Hepatocyte (in vitro differentiated cells): ENCODE data around the gene ITPR2. TPM values are rescaled to one million over a fixed set of nuclear protein-coding genes. Genes with fewer than 3 reads are reported as not detected.
A peak's percentile ranks its signal among the peaks of the same experiment; 100 is the strongest.

Experiments
- DNase-seq: peaks from one replicate; pipeline ENCODE4 v3.0.0-alpha.2; 2016; ENCODE audit warnings: low spot score
- H2AFZ ChIP-seq: fragments of 200-600 bp; sonication (generic); 2 replicates; pipeline ENCODE4 v1.6.0; 2016; ENCODE audit warnings: antibody characterized with exemption, mild to moderate bottlenecking
- H3K27ac ChIP-seq: fragments of 200-600 bp; sonication (generic); 2 replicates; pipeline ENCODE4 v1.5.1; 2016; ENCODE audit warnings: mild to moderate bottlenecking
- H3K27me3 ChIP-seq: fragments of 200-600 bp; sonication (generic); 2 replicates; pipeline ENCODE4 v1.6.1; 2016
- H3K36me3 ChIP-seq: fragments of 200-600 bp; sonication (generic); replicated peaks from 2 replicates; pipeline ENCODE4 v1.5.1; 2016; ENCODE audit warnings: low read depth; ENCODE audit not compliant: insufficient read depth
- H3K4me1 ChIP-seq: fragments of 200-600 bp; sonication (generic); 2 replicates; pipeline ENCODE4 v1.5.1; 2016; ENCODE audit warnings: mild to moderate bottlenecking, moderate library complexity; ENCODE audit not compliant: insufficient read depth
- H3K4me2 ChIP-seq: fragments of 200-600 bp; sonication (generic); 2 replicates; pipeline ENCODE4 v1.6.0; 2016
- H3K4me3 ChIP-seq: fragments of 200-600 bp; sonication (generic); 2 replicates; pipeline ENCODE4 v1.5.1; 2016; ENCODE audit warnings: mild to moderate bottlenecking
- H3K79me2 ChIP-seq: fragments of 200-600 bp; sonication (generic); 2 replicates; pipeline ENCODE4 v1.6.0; 2017; ENCODE audit warnings: mild to moderate bottlenecking
- H3K9me2 ChIP-seq: fragments of 200-600 bp; sonication (generic); replicated peaks from 2 replicates; pipeline ENCODE4 v1.6.0; 2017; ENCODE audit warnings: mild to moderate bottlenecking; ENCODE audit not compliant: insufficient read depth
- H3K9me3 ChIP-seq: fragments of 200-600 bp; sonication (generic); 2 replicates; pipeline ENCODE4 v1.5.1; 2016; ENCODE audit warnings: low read depth, mild to moderate bottlenecking
- H4K20me1 ChIP-seq: fragments of 200-600 bp; sonication (generic); 2 replicates; pipeline ENCODE4 v1.6.0; 2016; ENCODE audit warnings: mild to moderate bottlenecking; ENCODE audit not compliant: insufficient read depth, poor library complexity, severe bottlenecking
- EZH2 ChIP-seq: fragments of 200-600 bp; sonication (generic); IDR thresholded peaks from 2 replicates; pipeline ENCODE4 v1.6.1; 2016; ENCODE audit warnings: antibody characterized with exemption, mild to moderate bottlenecking, borderline replicate concordance
- EZH2phosphoT487 ChIP-seq: fragments of 200-600 bp; sonication (generic); IDR thresholded peaks from one replicate; pipeline ENCODE4 v1.6.1; 2018; ENCODE audit warnings: antibody characterized with exemption, mild to moderate bottlenecking, low read depth, moderate library complexity; ENCODE audit not compliant: unreplicated experiment, severe bottlenecking
- WGBS: methylation state at CpG from one replicate; pipeline ENCODE4 v1.1.6; 2016; ENCODE audit warnings: low lambda C conversion rate; ENCODE audit errors: missing lambda C conversion rate; 5-methylcytosine and 5-hydroxymethylcytosine counted together
- polyA plus RNA-seq: library from polyadenylated mRNA; unstranded; fragments of >200 nt; fragmentation: Nextera tagmentation; extraction: Ambion mirVana; gene quantifications from 2 replicates; pipeline ENCODE4 v1.2.1, GENCODE V29; 2016
- total RNA-seq: library from RNA; depleted of rRNA; stranded (reverse); fragments of >200 nt; gene quantifications from 2 replicates; pipeline ENCODE4 v1.2.3, GENCODE V29; 2014
- TF ChIP-seq, protein P1 (sequence below): fragments of 200-600 bp; sonication (generic); IDR thresholded peaks from 2 replicates; pipeline ENCODE4 v1.5.1; 2016; ENCODE audit warnings: antibody characterized with exemption, mild to moderate bottlenecking; ENCODE audit not compliant: poor library complexity

The ITPR2 gene
- total and polyA plus RNA-seq, 2 experiments from 2014 or later = 22.0 to 51.4 TPM

DNA sequence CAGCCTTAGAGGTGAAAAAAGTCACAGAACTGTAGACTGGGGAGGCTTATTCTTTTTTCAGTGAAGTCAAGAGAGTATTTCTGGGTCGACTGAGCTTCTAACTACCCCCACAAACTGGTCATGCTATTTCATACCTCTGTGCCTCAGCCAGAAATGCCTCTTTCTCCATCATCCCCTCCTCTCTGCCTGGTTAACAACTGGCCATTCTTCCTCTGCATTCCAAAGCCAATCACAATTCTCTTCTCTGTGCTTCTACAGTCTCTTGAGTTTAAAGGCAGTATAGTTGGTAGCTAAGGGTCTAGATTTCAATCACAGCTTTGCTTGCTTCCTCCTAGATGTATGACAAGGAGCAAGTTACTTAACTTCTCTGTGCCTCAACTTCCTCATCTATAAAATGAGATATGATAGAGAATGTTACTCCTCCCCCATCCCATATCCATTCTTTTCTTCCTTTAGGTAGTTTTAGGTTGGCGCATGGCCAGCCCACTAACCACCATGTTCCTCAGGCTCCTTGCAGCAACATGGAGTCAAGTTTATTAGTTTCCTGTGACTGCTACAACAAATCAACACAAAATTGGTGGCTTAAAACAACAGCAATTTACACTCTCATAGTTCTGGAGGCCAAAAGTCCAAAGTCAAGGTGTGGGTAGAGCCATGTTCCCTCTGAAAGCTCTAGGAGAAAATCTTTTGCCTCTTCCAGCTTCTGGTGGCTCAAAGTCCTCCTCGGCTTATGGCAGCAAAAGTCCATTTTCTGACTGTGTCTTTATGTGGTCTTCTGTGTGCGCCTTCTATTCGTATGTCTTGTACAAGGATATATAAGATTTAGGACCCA lies 62.5 kb downstream of the ITPR2 start:
- TF ChIP-seq EZH2 (no peak), EZH2phosphoT487 (no peak)
- TF ChIP-seq, protein P1, sequence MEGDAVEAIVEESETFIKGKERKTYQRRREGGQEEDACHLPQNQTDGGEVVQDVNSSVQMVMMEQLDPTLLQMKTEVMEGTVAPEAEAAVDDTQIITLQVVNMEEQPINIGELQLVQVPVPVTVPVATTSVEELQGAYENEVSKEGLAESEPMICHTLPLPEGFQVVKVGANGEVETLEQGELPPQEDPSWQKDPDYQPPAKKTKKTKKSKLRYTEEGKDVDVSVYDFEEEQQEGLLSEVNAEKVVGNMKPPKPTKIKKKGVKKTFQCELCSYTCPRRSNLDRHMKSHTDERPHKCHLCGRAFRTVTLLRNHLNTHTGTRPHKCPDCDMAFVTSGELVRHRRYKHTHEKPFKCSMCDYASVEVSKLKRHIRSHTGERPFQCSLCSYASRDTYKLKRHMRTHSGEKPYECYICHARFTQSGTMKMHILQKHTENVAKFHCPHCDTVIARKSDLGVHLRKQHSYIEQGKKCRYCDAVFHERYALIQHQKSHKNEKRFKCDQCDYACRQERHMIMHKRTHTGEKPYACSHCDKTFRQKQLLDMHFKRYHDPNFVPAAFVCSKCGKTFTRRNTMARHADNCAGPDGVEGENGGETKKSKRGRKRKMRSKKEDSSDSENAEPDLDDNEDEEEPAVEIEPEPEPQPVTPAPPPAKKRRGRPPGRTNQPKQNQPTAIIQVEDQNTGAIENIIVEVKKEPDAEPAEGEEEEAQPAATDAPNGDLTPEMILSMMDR = no peak
- no peaks in the 10 kb centered on the region for H3K27me3 ChIP-seq
- peaks cover 9% of the 10 kb centered on the region for H3K79me2 ChIP-seq
- 96% methylated on average over 5 of the region's 5 CpGs for WGBS
- H3K4me3 ChIP-seq = no peak overlapping the region
- H3K9me2 ChIP-seq = no peaks in the 10 kb centered on the region
- no peaks in the 10 kb centered on the region for H3K9me3 ChIP-seq
- no peaks in the 10 kb centered on the region for H3K36me3 ChIP-seq
- H3K4me2 ChIP-seq = no peak overlapping the region
- no peak overlapping the region for H3K27ac ChIP-seq
- DNase-seq = no peak
- H3K4me1 ChIP-seq = peaks cover 5% of the 10 kb centered on the region
- H2AFZ ChIP-seq = no peak overlapping the region
- no peaks in the 10 kb centered on the region for H4K20me1 ChIP-seq

DNA sequence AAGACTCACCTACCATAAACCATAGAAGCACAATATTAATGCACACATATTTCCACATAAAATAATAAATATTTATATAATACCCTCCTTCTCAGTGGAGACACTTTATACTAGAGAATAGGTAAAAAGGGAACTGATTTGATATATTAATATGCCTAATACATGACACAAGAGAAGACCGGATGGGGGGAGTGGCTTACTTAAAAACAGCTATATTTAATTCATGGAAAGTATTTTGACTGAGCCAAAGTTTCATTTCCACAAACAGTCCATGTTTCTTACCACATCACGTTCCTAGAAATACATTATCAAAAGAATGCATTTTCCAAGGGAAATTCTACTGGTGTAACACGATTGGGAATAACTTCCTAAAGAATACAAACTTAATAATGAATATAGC lies 63.4 kb downstream of the ITPR2 start:
- H3K4me2 ChIP-seq = no peak overlapping the region
- TF ChIP-seq, protein P1 = no peak
- TF ChIP-seq EZH2phosphoT487 (no peak), EZH2 (no peak)

DNA sequence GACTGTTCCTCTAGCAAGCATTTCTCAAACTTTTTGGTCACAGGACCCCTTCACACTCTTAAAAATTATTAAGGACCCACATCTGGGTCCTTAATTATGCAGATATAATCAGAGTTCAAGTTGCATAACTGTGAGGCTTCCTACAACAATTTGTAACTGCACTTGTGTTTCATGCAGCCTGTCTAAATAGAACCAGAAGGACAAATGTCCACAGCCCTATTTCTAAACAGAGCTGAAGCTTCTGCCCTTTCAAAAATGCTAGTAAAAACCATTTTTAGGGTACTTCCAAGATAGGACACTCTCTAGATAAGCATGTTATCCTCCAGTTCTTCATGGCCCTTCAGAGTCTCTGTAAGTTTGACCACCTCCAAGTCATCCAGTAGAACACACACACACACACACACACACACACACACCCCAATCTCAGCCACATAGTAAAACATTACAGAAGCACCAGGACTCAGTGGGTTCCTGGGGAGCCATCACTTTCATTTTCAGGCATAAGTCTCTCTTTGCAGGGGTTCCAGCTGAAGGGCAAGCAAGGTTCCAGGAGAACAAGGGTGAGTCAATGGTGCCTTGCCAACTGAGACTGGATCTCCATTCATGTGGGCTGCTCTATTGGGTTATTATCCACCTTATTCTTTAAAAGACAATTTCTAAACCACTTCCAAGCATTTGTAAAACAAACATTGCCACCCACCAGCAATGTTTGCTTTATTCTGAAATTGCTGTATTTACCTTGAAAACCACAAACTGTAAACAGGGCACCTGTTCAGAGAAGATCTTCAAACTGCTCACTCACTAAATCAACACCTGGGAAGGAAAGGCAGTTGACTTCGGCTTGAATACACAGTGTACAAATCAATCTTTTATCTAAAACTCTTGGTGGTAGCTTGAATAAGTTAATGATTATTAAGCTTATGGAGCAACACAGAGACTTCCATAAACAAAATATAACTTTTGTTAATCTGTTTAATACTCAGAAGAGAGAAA lies 64.1 kb downstream of the ITPR2 start:
- H3K36me3 ChIP-seq = no peaks in the 10 kb centered on the region
- H4K20me1 ChIP-seq = no peaks in the 10 kb centered on the region
- peaks cover 5% of the 10 kb centered on the region for H3K4me1 ChIP-seq
- no peak for TF ChIP-seq EZH2phosphoT487
- TF ChIP-seq, protein P1 = no peak
- TF ChIP-seq EZH2 = no peak
- no peaks in the 10 kb centered on the region for H3K9me2 ChIP-seq
- no peak overlapping the region for H3K4me3 ChIP-seq
- H3K4me2 ChIP-seq = no peak overlapping the region
- no peaks in the 10 kb centered on the region for H3K27me3 ChIP-seq
- H3K79me2 ChIP-seq = peaks cover 16% of the 10 kb centered on the region
- H3K9me3 ChIP-seq = no peaks in the 10 kb centered on the region
- WGBS = 67% methylated on average over 1 of the region's 1 CpG
- H3K27ac ChIP-seq = no peak overlapping the region
- peak; percentile 17 for DNase-seq
- no peak overlapping the region for H2AFZ ChIP-seq

More for the DNA sequence above, 63.4 kb downstream of the ITPR2 start:
- Histone ChIP-seq H3K79me2 (peaks cover 13% of the 10 kb centered on the region), H2AFZ (no peak overlapping the region), H3K36me3 (no peaks in the 10 kb centered on the region), H3K4me3 (no peak overlapping the region), H4K20me1 (no peaks in the 10 kb centered on the region), H3K27me3 (no peaks in the 10 kb centered on the region), H3K9me2 (no peaks in the 10 kb centered on the region), H3K4me1 (peaks cover 5% of the 10 kb centered on the region), H3K9me3 (no peaks in the 10 kb centered on the region), H3K27ac (no peak overlapping the region)
- WGBS = 60% methylated on average over 3 of the region's 3 CpGs
- no peak for DNase-seq
